Retinal pigment epithelial cell (primary cell): ENCODE measurements around the gene FOXC1.

Source experiments
- DNase-seq: peaks from one replicate; pipeline ENCODE4 v3.0.0-alpha.2; 2010; ENCODE audit warnings: low read depth
- H3K4me3 ChIP-seq: 2 replicates; pipeline ENCODE4 v1.5.1; 2011; ENCODE audit warnings: mild to moderate bottlenecking, low read length, control low read depth, moderate library complexity
- TF ChIP-seq, protein P1 (sequence below): conservative IDR thresholded peaks from 2 replicates; pipeline ENCODE4 v1.5.1; 2011; ENCODE audit warnings: low read depth, low read length, control low read depth, inconsistent platforms

FOXC1 gene

DNA sequence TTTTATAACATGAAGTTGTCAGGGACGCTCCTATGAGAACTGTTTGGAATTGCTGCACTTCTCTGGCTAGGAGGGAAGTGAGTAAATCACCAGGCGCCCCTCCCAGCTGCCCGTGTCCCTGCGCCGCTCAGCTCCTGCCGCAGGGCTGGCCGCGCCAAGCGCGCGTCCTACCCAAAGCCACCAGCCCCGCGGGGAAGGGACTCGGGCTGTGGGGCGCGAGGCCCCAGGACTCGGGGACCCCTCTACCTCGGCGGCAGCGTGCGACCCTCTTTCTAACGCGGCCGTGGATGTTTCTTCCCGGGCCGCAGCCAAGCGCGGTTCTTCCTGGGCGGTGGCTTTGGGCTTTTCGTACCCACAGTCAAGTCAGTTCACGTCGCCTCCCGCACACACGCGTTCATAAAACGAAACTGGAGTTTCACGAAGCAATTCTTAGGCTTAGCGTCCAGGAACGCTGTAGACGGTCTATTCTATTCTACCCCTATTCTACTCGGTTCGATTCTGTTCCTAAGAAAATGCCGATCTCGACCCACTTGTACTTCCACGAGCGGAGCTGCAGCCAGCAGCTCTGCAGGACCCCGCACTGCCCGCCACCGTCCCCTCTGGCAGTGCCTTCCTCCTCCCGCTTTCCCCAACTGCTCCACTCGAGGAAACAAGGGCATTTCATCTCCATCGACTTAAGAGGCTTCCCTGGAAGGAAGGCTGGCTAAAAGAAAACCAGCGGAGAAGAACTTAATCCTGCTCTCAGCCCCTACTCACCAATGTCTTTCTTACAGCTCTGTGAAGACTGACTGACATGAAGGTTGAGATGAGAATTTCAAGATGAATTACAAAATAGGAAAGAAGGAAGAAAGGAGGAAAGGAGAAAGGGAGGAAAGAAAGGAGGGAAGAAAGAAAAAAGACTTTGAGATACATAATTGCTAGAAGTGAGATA lies 15.4 kb downstream of the FOXC1 start:
- no peak for DNase-seq
- TF ChIP-seq, protein P1, sequence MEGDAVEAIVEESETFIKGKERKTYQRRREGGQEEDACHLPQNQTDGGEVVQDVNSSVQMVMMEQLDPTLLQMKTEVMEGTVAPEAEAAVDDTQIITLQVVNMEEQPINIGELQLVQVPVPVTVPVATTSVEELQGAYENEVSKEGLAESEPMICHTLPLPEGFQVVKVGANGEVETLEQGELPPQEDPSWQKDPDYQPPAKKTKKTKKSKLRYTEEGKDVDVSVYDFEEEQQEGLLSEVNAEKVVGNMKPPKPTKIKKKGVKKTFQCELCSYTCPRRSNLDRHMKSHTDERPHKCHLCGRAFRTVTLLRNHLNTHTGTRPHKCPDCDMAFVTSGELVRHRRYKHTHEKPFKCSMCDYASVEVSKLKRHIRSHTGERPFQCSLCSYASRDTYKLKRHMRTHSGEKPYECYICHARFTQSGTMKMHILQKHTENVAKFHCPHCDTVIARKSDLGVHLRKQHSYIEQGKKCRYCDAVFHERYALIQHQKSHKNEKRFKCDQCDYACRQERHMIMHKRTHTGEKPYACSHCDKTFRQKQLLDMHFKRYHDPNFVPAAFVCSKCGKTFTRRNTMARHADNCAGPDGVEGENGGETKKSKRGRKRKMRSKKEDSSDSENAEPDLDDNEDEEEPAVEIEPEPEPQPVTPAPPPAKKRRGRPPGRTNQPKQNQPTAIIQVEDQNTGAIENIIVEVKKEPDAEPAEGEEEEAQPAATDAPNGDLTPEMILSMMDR, result no peak
- H3K4me3 ChIP-seq, result peak overlapping the region; percentile 56

DNA sequence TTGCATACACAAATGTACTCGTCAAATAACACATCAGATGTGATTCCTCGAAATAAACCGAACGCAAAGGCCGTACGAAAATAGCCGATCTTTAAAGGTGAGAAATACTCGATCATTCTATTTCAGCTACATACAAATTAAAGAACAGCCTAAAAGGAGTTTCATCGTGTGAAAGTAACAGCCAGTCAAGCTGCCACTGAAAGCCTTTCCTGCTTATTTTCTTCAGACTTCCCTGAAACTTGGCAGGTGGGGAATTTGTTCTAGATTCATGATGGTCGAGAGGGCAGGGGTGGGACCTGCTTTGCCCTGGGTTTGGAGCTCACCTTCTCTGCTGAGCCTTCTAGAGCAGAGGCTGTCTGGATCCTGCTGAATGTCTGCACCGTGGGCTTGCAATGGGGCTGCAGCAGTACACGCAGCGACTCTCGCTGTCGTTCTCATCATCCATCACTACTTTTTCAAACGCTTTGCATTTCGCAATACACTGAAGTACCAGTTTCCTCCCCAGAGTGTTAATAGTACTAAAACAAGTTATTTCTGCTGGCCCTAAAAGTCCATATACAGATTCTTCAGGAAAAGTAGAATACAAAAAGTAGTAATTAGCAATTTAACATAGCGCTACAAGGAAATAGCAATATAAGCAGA lies 16.2 kb downstream of the FOXC1 start:
- no peak overlapping the region for H3K4me3 ChIP-seq
- no peak for DNase-seq
- TF ChIP-seq, protein P1, result no peak

DNA sequence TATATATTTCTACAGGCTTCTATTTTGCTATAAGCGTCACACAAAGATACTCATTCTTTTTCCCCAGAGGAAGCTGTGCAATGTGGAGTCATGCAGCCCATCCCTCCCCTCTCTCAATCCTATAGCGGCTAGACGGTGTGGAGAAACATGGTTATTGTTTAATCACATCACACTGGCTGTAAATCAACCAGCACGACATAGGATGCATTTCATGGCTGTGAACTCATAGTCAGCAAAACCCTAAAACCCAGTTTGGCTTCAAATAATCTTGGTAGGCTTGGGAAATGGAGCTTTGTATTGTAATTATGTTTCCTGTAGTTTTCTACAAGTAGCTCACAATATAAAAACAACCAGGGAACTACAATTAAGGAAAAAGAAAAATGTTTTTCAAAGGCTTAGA lies 16.8 kb downstream of the FOXC1 start:
- no peak for DNase-seq
- no peak overlapping the region for H3K4me3 ChIP-seq
- TF ChIP-seq, protein P1, result no peak

DNA sequence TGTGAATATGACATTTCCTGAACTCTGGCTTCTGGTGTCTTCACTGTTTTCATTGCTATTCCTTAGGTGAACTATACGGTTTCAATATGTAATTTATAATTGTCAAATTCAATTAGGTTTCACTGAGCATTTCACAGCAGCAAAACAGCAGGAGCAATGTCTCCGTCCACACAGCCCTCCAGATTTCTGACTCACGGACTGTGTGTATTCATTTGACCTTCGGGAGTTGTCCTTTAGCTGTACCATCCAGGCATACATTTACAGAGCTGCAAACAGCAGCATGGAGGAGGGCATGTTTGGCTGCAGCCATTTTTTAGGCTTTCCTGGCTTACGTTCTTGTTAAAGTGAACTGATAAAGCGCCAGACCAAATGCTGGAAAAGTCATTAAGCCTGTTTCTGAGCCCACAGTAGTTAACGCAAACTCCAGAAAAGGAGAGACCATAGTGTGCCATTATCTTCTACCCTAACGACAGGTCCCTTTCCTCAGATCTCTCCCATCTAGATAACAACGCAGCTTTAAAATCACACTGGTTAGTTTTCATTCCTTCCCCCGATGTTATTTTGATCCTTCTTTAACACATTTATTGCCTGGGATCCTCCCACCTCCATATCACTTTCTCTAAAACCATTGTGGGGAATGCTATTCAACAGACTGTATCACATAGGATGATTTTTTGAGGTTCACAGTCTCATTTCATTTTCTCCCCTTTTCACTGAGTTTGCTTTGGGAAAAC lies 18.3 kb downstream of the FOXC1 start:
- no peak for DNase-seq

DNA sequence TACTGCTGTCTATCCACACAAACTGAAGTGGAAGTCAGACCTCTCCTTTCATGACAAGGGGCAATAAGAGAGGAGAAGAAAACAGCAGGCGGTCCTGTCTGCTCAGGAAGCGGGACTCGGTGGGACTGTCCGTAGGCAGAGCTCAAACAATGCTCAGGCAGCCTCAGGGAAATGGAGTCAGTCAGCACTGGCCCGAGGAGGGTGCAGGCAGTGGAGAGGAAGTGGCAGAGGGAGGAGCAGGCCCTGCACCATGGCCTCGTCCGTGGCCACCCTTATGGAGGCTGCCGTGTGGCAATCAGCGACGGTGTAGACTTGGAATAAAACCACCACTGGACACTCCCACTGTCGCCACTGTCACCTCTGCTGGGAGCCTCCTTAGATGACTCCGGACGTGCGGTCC lies 19.6 kb downstream of the FOXC1 start:
- H3K4me3 ChIP-seq, result no peak overlapping the region
- TF ChIP-seq, protein P1, result no peak
- DNase-seq, result no peak

More for the DNA sequence above, 18.3 kb downstream of the FOXC1 start:
- TF ChIP-seq, protein P1, result no peak
- no peak overlapping the region for H3K4me3 ChIP-seq

DNA sequence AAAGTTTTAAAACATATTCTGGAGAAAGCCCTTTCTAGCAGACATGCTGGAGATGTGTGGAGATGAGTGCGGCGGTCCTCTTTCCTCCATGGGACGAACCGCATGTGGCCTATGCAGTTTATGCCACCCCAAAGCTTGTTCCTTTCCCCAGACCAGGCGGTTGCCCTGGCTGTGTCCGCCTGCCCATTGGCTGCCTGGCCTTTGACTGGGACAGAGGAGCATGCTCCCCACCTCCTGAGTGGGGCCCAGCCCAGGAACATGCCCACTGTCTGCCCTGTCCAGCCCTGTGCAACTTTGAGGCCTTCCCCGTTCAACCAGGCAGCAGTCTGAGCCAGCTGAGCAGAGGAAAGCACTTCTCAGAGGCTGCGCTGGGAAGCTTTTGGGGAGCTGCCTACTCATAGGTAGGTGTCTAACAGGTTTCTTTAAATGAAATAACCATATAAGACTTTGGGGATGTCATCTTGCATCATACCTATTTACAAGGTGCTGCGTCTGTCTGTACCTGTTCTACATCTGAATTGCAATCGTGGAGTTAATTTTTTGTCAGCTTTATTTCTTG lies 20.6 kb downstream of the FOXC1 start:
- no peak for DNase-seq
- TF ChIP-seq, protein P1, result no peak
- no peak overlapping the region for H3K4me3 ChIP-seq
